OCI-LY7 (cell line): ENCODE data around the gene IRF1. TPM values are rescaled to one million over a fixed set of nuclear protein-coding genes. Genes with fewer than 3 reads are reported as not detected.

Experiments
- BruUV-seq: library from RNA; stranded (reverse); fragments of 400-500 nt; replicated peaks from 2 replicates; lab custom pipeline; 2021; lab: Mats Ljungman, UMichigan
- CTCF ChIA-PET: fragments of 300-600 bp; sonication (Branson Sonifier 250); formaldehyde crosslinking; loops from one replicate; lab custom pipeline; 2022; ENCODE audit warnings: antibody characterized with exemption; ENCODE audit not compliant: unreplicated experiment; lab: Charles Lee
- POLR2A ChIA-PET: fragments of 300-600 bp; sonication (Branson Sonifier 250); formaldehyde crosslinking; loops from one replicate; lab custom pipeline; 2022; ENCODE audit warnings: antibody characterized with exemption; lab: Charles Lee
- DNase-seq: peaks from one replicate; pipeline ENCODE4 v3.0.0-alpha.2; 2015; ENCODE audit warnings: low spot score
- H2AFZ ChIP-seq: fragments of 200-600 bp; sonication (generic), shearing (Covaris generic); 2 replicates; pipeline ENCODE4 v1.6.1; 2014; ENCODE audit warnings: mild to moderate bottlenecking, antibody characterized with exemption, low read length, moderate library complexity
- H3K27ac ChIP-seq: fragments of 200-600 bp; sonication (generic); 2 replicates; pipeline ENCODE4 v1.5.1; 2014; ENCODE audit warnings: mixed run types, low read depth, mild to moderate bottlenecking, moderate library complexity, low read length, inconsistent platforms; ENCODE audit not compliant: poor library complexity, severe bottlenecking
- H3K36me3 ChIP-seq: fragments of 200-600 bp; sonication (generic); 2 replicates; pipeline ENCODE4 v1.6.1; 2014; ENCODE audit warnings: mild to moderate bottlenecking, antibody characterized with exemption, low read length, moderate library complexity, mixed read lengths; ENCODE audit not compliant: insufficient read depth
- H3K4me1 ChIP-seq: fragments of 200-600 bp; sonication (generic); 2 replicates; pipeline ENCODE4 v1.5.1; 2014; ENCODE audit warnings: mild to moderate bottlenecking, low read length; ENCODE audit not compliant: insufficient read depth, poor library complexity, severe bottlenecking
- H3K4me2 ChIP-seq: fragments of 200-600 bp; sonication (generic); 2 replicates; pipeline ENCODE4 v1.6.1; 2014; ENCODE audit warnings: mild to moderate bottlenecking, low read length
- H3K4me3 ChIP-seq: fragments of 200-600 bp; sonication (generic); 2 replicates; pipeline ENCODE4 v1.5.1; 2014; ENCODE audit warnings: mild to moderate bottlenecking, low read depth, low read length; ENCODE audit not compliant: poor library complexity, severe bottlenecking
- H3K79me2 ChIP-seq: fragments of 200-600 bp; sonication (generic); 2 replicates; pipeline ENCODE4 v1.6.1; 2016; ENCODE audit warnings: low read depth, mild to moderate bottlenecking, low read length, moderate library complexity, mixed read lengths; ENCODE audit not compliant: insufficient read depth
- H3K9me2 ChIP-seq: fragments of 200-600 bp; sonication (generic); 2 replicates; pipeline ENCODE4 v1.6.1; 2016; ENCODE audit warnings: mild to moderate bottlenecking, low read length, mixed read lengths; ENCODE audit not compliant: insufficient read depth
- H3K9me3 ChIP-seq: fragments of 200-600 bp; sonication (generic); 2 replicates; pipeline ENCODE4 v1.6.1; 2014; ENCODE audit warnings: mild to moderate bottlenecking, mixed run types, low read length, mixed read lengths
- H4K20me1 ChIP-seq: fragments of 200-600 bp; sonication (generic); 2 replicates; pipeline ENCODE4 v1.6.1; 2014; ENCODE audit warnings: mild to moderate bottlenecking, antibody characterized with exemption, low read length, moderate library complexity, mixed read lengths; ENCODE audit not compliant: insufficient read depth
- CTCF ChIP-seq: fragments of 200-600 bp; sonication (generic); conservative IDR thresholded peaks from 2 replicates; pipeline ENCODE4 v1.5.1; 2014; ENCODE audit warnings: mild to moderate bottlenecking, antibody characterized with exemption, low read length, moderate library complexity, mixed read lengths
- EZH2phosphoT487 ChIP-seq: fragments of 200-600 bp; sonication (generic); IDR thresholded peaks from 2 replicates; pipeline ENCODE4 v1.6.1; 2018; ENCODE audit warnings: low read depth, borderline replicate concordance, mild to moderate bottlenecking, mixed run types, antibody characterized with exemption, low read length, moderate library complexity, mixed read lengths
- intact Hi-C: fragments of 100-400 bp; cut with micrococcal nuclease; formaldehyde crosslinking; loops from one replicate; pipeline ENCODE4 v1.10.0; 2022; ENCODE audit not compliant: unreplicated experiment
- total RNA-seq, 2 experiments: library from RNA; depleted of rRNA in 1 of 2; stranded (reverse); fragments of >200 nt in 1 of 2; shearing (Covaris generic) in 1 of 2; gene quantifications; 2 replicates each; pipeline ENCODE4 v1.2.3, GENCODE V29; 2014 to 2022

Gene IRF1
- total RNA-seq, 2 experiments from 2014 or later = 24.8 to 39.4 TPM

DNA sequence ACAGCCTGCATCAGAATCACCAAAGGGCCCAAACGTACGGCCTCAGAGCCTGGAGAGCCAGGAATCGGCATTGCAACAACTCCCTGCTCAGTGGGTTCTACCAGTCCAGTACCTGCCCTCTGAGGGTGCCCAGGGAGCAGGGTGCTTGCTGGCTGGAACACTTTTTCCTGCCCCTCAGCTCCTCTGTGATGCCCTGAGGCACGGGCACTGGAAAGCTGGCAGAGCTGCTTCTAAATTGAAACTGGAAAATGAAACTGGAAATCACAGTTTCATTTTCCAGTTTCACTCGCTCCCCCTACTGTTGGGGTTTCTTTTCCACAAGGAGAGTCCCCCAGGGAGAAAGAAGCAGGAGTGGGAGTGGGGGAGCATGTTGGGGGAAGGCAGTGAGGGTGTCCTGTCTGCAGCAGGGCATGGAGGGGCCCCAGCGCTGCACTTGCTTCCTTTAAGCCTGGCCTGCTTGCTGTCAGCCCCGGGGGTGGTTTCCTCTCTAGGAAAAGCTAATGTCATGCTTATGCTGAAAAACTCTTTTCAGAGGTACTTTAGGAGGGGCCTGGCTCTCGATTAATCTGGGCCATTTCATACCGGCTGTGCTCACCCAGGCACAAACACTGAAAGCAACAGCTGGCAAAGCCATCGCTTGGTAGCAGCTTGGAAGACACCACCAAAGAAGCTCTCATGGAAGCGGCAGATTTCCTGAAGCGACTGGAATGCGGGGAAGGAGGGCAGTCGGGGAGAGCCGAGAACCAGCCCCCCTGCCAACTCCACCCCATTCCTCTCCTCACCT, 26.2 kb downstream of the IRF1 start:
- CTCF ChIA-PET = interaction anchor here (0.6 kb wide), 1 partner anchor 1141 kb away, joined by 3 read pairs; no protein-coding TSS in a partner anchor
- Histone ChIP-seq H3K36me3 (no peaks in the 10 kb centered on the region), H2AFZ (no peak overlapping the region), H3K4me2 (peak overlapping the region; percentile 62), H4K20me1 (no peaks in the 10 kb centered on the region), H3K79me2 (no peaks in the 10 kb centered on the region), H3K9me2 (no peaks in the 10 kb centered on the region), H3K27ac (no peak overlapping the region), H3K4me3 (peak overlapping the region; percentile 36), H3K9me3 (no peaks in the 10 kb centered on the region), H3K4me1 (peaks cover 82% of the 10 kb centered on the region)
- peak; percentile 81 for DNase-seq
- POLR2A ChIA-PET = interaction anchor here (0.6 to 4.8 kb wide), 8 partner anchors 8 to 65 kb away, joined by 3 to 49 read pairs (median 4); no protein-coding TSS in a partner anchor
- no TSS peak for BruUV-seq
- TF ChIP-seq CTCF = peak; percentile 47
- no peak for TF ChIP-seq EZH2phosphoT487
- intact Hi-C loops = no loop called here

- no TSS peak for BruUV-seq
- Histone ChIP-seq H4K20me1 (no peaks in the 10 kb centered on the region), H3K27ac (no peak overlapping the region), H3K4me2 (peak overlapping the region; percentile 62), H3K9me2 (no peaks in the 10 kb centered on the region), H3K9me3 (no peaks in the 10 kb centered on the region), H3K4me1 (peaks cover 85% of the 10 kb centered on the region), H3K36me3 (no peaks in the 10 kb centered on the region), H3K4me3 (peak overlapping the region; percentile 36), H2AFZ (no peak overlapping the region), H3K79me2 (no peaks in the 10 kb centered on the region)
- intact Hi-C loops = no loop called here
- ChIA-PET CTCF (no interaction called here), POLR2A (interaction anchor here (0.6 to 4.8 kb wide), 4 partner anchors 17 to 56 kb away, joined by 4 to 49 read pairs (median 6); no protein-coding TSS in a partner anchor)
- no peak for TF ChIP-seq CTCF
- no peak for TF ChIP-seq EZH2phosphoT487
- DNase-seq = no peak
Observed at GRCh38 chr5:132463811-132464155, 26.8 kb downstream of the IRF1 start.
